ENCODE data around the gene SMC1B. TPM values are rescaled to one million over a fixed set of nuclear protein-coding genes. Genes with fewer than 3 reads are reported as not detected.
A peak's percentile ranks its signal among the peaks of the same experiment; 100 is the strongest.
"Not testable (repeated sequence)": the region's sequence is repeated elsewhere in the genome, so short reads cannot be mapped to it uniquely, and the experiment has no call there.

The SMC1B gene
- total RNA-seq, 1 donor: not detected

DNA sequence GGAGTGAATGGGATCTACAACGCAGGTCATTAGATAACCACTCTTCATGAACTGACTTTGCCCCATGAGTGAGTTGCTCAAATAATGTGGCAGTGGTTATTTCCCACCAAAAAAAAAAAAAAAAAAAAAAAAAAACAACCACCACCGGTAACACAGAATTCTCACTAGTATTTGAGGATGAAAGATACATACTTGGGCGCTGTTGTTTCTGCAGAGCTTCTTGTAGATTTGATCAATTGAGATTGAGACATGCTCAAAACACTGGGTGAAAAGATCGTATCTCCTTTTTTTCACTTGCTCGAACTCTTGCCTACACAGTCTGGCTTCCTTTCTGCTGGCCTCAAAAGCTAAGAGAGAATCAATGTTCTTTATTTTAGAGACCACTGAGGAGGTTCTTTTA is 59.6 kb downstream of the SMC1B start:
- DNase-seq (ENCODE audit: low read depth in 2 of 3, low spot score in 2 of 3): no peak

DNA sequence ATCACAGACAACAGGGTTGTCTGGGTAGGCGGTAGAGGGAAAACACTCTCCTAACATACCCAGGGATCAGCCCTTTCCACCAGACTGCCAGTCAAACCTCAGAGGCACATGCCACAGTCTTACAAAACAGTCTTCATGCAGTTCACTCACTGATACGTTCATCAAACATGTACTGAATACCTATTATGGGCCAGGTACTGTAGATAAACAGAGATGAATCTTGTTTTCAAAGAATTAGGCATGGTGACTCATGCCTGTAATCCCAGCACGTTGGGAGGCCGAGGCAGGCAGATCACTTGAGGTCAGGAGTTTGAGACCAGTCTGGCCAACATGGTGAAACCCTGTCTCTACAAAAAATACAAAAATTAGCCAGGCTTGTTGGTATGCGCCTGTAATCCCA is 60.6 kb downstream of the SMC1B start:
- not testable (repeated sequence) for DNase-seq (ENCODE audit: low read depth in 2 of 3, low spot score in 2 of 3)

GRCh38 chr22:45351956-45352355 is 61.4 kb downstream of the SMC1B start:
- no peak for DNase-seq (ENCODE audit: low read depth in 2 of 3, low spot score in 2 of 3)

DNA sequence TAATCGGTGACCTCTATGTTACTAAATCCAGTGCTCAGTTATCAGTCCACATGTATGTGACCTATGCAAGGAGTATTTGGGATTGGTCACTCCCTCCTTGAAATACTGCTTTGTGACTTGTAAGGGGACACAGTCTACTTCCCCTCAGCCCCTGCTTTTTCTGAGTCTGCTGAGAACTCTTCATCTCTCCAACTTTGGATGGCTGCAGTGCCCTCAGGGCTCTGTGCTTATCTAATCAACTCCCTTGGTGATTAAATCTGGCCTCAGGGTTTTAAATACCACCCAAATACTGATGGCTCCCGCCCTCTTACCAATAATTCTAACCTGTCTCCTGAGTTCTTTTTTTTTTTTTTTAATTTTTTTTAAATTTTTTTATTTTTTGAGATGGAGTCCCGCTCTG is 63.5 kb downstream of the SMC1B start:
- DNase-seq (ENCODE audit: low read depth in 2 of 3, low spot score in 2 of 3): no peak

DNA sequence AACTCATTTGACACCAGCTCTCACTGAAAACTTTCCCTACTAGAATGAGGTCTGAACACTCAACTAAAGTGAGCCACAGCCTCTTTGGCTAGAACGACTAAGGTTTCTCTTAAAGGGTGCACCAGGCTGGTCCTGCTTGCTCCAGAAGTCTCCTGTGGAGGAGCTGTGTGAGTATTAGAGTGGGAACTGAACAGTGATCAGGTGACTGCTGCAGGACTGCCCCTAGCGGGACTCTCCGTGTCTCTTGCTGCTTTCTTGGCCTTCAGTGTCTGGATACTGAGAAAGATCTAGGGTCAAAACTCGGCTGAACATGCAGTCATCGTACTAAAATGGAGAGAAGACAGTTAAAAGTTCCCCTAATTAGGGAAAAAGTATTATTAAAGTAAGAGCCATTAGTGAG is 69.1 kb downstream of the SMC1B start:
- peak in 1 of 3 donors; percentile 48 for DNase-seq (ENCODE audit: low read depth in 2 of 3, low spot score in 2 of 3)

GRCh38 chr22:45343143-45343542 is 70.3 kb downstream of the SMC1B start:
- no peak for DNase-seq (ENCODE audit: low read depth in 2 of 3, low spot score in 2 of 3)

DNA sequence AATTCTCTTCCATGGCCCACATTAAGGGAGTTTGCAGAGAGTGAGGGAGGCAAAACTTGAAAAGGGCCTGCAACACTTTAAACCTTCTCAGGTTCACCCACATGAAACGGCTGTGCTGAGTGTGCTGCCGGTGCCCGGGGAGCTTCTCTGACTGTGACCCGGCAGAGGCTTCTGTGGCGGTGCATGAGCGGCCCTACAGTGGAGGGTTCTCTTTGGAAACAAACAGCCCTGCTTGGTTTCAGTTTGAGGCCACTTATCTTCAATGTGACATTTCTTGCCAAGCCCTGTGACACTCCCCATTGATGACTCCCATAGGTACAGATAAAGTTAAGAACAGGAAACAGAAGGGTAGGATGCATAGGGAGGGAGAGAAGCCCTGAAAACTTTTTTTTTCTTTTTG is 71.9 kb downstream of the SMC1B start:
- peak in 1 of 3 donors; percentile 44 for DNase-seq (ENCODE audit: low read depth in 2 of 3, low spot score in 2 of 3)

GRCh38 chr22:45340323-45340722 is 73.1 kb downstream of the SMC1B start:
- no peak for DNase-seq (ENCODE audit: low read depth in 2 of 3, low spot score in 2 of 3)

GRCh38 chr22:45338795-45339194 is 74.6 kb downstream of the SMC1B start:
- DNase-seq (ENCODE audit: low read depth in 2 of 3, low spot score in 2 of 3): no peak

DNA sequence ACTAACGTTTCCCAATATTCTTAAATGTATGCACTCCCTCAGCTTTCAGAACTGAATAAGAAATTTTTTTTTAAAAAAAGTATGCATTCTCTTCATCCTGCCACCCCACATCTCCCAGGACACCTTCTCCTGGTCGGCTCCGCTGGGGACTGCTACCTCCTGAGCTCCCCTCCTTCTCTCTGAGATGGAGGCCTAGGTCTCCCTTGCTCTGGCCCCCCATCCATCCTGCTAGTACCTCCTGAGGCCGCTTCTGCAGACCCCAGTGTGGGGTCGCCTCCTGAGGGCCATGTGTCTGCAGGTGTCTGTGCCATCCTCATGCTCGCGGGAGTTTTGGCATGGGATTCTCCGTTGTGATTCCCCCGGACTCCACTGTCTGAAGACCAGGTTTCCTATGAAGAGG is 75.9 kb downstream of the SMC1B start:
- no peak for DNase-seq (ENCODE audit: low read depth in 2 of 3, low spot score in 2 of 3)

DNA sequence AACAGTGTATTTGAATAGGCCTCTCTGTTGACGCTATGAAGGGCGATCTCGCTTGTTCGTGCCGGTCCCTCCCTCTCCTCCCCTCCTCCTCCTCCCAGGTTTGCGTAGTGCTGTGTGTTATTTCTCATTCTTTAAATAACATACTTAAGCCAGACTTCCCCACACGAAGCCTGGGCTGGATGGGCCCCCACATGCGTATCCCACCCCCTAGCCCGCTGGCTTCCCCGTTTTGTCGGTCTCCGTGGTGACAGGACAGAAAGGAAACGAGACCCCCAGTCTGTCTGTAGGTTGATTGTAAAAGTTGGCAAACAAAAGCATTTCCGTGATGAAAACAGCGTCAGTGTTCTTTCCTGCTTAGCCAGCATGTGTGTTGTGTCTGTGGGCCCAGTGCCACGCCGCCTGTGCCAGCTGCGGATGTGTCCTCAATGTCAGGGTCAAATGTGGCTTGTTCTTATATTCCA is 76.4 kb downstream of the SMC1B start:
- DNase-seq (ENCODE audit: low read depth in 2 of 3, low spot score in 2 of 3): peak in 2 of 3 donors; percentile 83 to 97

GRCh38 chr22:45335854-45336522 is 77.4 kb downstream of the SMC1B start:
- peak in 1 of 3 donors; percentile 62 for DNase-seq (ENCODE audit: low read depth in 2 of 3, low spot score in 2 of 3)

DNA sequence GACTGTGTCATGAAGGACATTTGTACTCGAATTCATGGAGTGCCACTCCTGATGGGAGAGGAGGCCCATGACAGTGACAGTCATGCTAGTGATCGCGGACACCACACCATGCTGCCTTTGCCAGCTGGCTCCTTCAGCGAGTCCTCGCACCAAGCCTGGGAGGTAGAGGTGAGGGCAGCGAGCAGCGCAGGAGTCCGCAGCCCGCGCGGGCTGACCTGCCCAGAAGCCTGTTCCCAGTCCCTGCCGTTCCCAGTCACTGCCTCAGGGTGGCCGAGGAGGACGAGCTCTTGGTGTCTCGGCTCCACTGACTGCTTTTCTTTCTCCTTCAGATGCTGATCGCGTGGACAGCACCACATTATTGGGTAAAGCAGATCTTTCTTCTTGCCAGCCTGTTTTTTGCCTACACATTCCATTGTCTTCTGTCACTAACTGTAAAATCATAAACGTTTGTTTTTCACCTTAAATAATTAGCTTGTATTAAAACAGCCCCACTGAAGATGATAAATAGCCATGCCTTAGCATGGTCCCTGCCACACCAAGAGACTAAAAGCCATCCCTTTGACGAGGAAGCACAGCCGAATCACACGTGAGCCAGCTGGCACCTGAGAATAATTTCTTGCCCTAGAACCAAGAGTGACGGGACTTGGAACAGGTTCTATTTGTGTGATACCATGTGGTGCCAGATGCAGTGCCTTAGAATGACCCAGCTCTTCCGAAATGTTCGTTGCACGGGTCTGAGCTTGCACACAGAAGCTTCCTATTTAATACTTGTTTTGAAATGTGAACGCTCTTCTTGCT is 78.2 kb downstream of the SMC1B start:
- DNase-seq (ENCODE audit: low read depth in 2 of 3, low spot score in 2 of 3): no peak

DNA sequence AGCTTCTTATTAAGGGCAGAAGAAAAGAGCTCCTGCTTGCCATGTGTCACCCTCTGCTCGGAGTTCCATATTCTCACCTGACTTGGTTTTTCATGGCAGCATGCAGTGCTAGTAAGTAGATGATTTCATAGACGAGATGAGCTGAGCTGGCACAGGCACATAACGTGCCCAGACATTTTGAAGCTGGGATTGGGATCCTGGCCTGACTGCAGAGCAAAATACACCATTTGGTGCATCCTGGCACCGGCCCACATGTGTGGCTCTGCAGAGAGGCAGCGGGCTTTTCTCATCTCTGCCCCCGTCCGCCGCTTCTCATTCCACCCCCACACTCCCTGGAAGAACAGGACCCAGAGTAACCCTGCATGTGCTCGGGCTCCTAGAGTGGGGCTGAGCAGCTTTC is 78.9 kb downstream of the SMC1B start:
- no peak for DNase-seq (ENCODE audit: low read depth in 2 of 3, low spot score in 2 of 3)

GRCh38 chr22:45334068-45334467 is 79.3 kb downstream of the SMC1B start:
- no peak for DNase-seq (ENCODE audit: low read depth in 2 of 3, low spot score in 2 of 3)

GRCh38 chr22:45332001-45332400 is 81.4 kb downstream of the SMC1B start:
- no peak for DNase-seq (ENCODE audit: low read depth in 2 of 3, low spot score in 2 of 3)

DNA sequence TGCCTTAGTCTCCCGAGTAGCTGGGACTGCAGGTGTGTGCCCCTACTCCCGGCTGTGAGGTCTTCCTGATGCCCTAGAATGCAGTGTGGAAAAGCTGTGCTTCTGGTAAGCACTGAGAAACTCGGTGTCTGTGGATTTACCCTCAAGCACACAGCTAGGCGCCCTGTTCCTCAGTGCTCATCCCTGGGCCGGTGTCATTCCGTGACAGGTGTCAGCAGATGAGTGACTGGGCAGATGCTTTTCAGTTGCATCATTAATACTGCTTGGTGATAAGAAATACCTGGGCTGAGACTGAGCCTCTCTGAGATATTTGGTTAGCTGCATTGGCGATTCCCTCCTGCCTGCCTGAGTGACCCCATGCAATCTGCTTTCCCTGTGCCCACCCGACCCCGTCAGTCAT is 81.9 kb downstream of the SMC1B start:
- DNase-seq (ENCODE audit: low read depth in 2 of 3, low spot score in 2 of 3): no peak

- no peak for DNase-seq (ENCODE audit: low read depth in 2 of 3, low spot score in 2 of 3)
Measured at GRCh38 chr22:45330548-45330947, 82.9 kb downstream of the SMC1B start.

GRCh38 chr22:45329530-45329936 is 83.9 kb downstream of the SMC1B start:
- DNase-seq (ENCODE audit: low read depth in 2 of 3, low spot score in 2 of 3): no peak

DNA sequence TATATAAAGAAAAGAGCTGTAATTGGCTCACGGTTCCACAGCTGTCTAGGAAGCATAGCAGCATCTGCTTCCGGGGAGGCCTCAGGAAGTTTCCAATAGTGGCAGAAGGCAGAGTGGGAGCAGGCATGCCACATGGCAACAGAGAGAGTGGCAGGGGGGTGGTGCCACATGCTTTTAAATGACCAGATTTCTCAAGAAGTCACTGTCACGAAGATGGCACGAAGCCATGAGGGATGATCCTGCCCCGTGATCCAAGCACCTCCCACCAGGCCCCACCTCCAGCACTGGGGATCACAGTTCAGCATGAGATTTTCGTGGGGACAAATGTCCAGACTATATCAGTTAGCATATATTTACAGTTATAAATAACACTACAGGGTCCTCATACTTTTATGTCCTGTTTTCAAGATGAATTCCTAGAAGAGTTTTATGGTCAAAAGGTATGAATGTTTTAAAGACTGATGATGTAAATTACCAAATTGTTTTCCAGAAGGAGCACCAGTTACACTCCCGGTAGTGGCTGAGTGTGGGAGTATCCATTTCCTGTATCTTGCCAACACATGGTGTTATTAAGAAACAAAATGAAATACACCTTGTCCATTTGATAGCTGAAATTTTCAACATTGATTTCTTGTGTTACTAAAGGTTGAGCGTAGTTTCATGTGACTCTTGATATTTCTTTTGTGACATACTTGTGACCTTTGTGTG is 84.4 kb downstream of the SMC1B start:
- DNase-seq (ENCODE audit: low read depth in 2 of 3, low spot score in 2 of 3): no peak

GRCh38 chr22:45328261-45328660 is 85.1 kb downstream of the SMC1B start:
- not testable (repeated sequence) for DNase-seq (ENCODE audit: low read depth in 2 of 3, low spot score in 2 of 3)

DNA sequence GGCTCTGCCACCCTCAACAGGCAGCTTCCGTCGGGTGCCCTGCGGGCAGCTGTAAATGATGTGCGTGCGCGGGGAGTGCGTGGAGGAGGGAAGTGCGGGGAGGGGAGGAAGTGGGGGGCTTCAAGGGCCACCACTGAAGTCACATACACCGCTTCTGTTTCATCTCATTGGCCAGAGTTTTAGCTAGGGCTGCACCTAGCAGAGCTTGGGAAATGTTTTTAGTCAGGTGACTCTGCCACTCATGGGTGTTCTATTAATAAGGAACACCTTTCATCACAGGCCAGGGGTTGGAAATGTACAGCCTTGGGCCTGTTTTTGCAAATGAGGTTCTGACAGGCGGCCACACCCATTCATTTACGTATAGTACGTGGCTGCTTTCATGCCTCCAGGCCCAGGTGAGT is 89.1 kb downstream of the SMC1B start:
- no peak for DNase-seq (ENCODE audit: low read depth in 2 of 3, low spot score in 2 of 3)
